SH-SY5Y (cell line): ENCODE data around the gene SRPX.

Experiments
- GATA2 ChIP-seq: IDR thresholded peaks from 2 replicates; pipeline ENCODE4 v1.6.1; 2011; ENCODE audit warnings: mild to moderate bottlenecking, low read depth, low read length
- GATA3 ChIP-seq: IDR thresholded peaks from 2 replicates; pipeline ENCODE4 v1.6.1; 2011; ENCODE audit warnings: low read depth, mild to moderate bottlenecking, low read length, moderate library complexity

GRCh38 chrX:38247051-38247450 is 26.4 kb upstream of the SRPX start:
- TF ChIP-seq GATA2 (no peak), GATA3 (no peak)
